ENCODE measurements around the gene POLG2.

DNA sequence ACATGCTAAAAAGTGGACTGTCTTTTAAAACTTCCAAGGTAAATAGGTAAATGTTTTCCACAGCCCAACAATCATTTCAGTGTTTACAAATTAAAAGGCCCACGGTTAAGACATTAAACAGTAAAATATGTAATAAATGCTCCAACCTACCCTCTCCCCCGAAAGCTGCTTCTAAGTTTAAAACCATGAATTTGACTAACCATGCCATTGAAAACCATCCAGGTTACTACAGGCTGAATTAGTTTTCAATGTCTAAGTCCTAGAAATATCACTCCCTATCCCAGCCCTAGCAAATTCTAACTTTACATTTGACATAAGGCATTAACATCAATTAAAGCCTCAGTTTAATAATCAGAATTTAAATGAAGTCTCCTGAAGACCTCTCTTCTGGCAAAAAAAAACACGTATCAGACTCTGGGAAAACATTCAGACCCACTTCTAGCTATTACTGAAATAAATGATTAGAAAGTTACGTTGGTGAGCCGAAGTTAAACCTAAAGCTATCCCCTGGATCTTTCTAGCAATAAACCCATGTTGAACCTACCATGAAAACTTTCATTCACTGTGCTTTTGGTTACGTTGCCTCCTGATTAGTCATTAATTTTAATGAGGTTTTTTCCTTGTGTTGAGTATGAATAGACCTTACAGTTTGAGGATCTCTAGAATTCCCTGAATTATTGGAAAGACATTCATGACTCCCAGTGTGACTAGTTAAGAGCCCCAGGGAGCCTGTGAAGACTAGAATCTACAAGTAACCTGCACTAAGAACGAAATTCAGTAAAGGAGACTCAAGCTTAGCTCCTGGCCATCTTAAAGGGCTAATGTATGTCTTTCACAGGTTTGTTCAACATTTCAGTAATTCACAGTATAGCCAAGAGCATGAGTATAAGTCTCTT lies 1.7 kb upstream of the POLG2 start:
- TF ChIP-seq, protein P1, sequence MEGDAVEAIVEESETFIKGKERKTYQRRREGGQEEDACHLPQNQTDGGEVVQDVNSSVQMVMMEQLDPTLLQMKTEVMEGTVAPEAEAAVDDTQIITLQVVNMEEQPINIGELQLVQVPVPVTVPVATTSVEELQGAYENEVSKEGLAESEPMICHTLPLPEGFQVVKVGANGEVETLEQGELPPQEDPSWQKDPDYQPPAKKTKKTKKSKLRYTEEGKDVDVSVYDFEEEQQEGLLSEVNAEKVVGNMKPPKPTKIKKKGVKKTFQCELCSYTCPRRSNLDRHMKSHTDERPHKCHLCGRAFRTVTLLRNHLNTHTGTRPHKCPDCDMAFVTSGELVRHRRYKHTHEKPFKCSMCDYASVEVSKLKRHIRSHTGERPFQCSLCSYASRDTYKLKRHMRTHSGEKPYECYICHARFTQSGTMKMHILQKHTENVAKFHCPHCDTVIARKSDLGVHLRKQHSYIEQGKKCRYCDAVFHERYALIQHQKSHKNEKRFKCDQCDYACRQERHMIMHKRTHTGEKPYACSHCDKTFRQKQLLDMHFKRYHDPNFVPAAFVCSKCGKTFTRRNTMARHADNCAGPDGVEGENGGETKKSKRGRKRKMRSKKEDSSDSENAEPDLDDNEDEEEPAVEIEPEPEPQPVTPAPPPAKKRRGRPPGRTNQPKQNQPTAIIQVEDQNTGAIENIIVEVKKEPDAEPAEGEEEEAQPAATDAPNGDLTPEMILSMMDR (IDR thresholded peaks at IDR 0.05 in 4 of 5, conservative IDR thresholded peaks at IDR 0.05 in 1 of 5) = no peak
- TF ChIP-seq POLR2A (IDR thresholded peaks at IDR 0.05) = no peak

Data from gastrocnemius medialis (tissue), 4 donors.